ENCODE measurements around the gene MIGA2. TPM values are rescaled to one million over a fixed set of nuclear protein-coding genes. Genes with fewer than 3 reads are reported as not detected.
"Not testable (repeated sequence)": the region's sequence is repeated elsewhere in the genome, so short reads cannot be mapped to it uniquely, and the experiment has no call there.

MIGA2 gene, protein sequence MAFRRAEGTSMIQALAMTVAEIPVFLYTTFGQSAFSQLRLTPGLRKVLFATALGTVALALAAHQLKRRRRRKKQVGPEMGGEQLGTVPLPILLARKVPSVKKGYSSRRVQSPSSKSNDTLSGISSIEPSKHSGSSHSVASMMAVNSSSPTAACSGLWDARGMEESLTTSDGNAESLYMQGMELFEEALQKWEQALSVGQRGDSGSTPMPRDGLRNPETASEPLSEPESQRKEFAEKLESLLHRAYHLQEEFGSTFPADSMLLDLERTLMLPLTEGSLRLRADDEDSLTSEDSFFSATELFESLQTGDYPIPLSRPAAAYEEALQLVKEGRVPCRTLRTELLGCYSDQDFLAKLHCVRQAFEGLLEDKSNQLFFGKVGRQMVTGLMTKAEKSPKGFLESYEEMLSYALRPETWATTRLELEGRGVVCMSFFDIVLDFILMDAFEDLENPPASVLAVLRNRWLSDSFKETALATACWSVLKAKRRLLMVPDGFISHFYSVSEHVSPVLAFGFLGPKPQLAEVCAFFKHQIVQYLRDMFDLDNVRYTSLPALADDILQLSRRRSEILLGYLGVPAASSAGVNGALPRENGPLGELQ
- 10 to 100 TPM; 38.3 to 45.6 TPM for total RNA-seq

- peaks cover 31% of the 10 kb centered on the region for H3K4me1 Mint-ChIP-seq (ENCODE audit: low read depth)
- no peaks in the 10 kb centered on the region for H3K9me3 Mint-ChIP-seq (ENCODE audit: insufficient read depth)
- ChIA-PET CTCF (interaction anchor here (0.7 to 1.7 kb wide), 5 partner anchors 38 to 219 kb away, joined by 3 to 7 read pairs (median 4); partner anchors contain the start of genes DOLPP1 and ENDOG), POLR2A (interaction anchor here (1.3 kb wide), 1 partner anchor 45 kb away, joined by 5 read pairs; the partner anchor contains the start of gene DOLPP1)
- H3K4me3 Mint-ChIP-seq = peak within 1 kb of the TSS; percentile 98
- no peaks in the 10 kb centered on the region for H3K27me3 Mint-ChIP-seq (ENCODE audit: low read depth)
- H3K36me3 Mint-ChIP-seq (ENCODE audit: low read depth) = peaks cover 2% of the 10 kb centered on the region
- DNase-seq (peak; percentile 98), ATAC-seq (peak; percentile 99)
- peak within 1 kb of the TSS; percentile 79 for H3K27ac Mint-ChIP-seq
Measured at GRCh38 chr9:129036241-129036922, at the start of gene MIGA2. Gene MIGA2 (plus strand): TSS chr9:129036626. CDS start chr9:129040595, 3,969 bp downstream.

- POLR2A ChIA-PET = interaction anchor here (1.0 kb wide), 1 partner anchor 9 kb away, joined by 3 read pairs; no protein-coding TSS in a partner anchor
- no peak for ATAC-seq
- DNase-seq = no peak
- Mint-ChIP-seq H3K9me3 (ENCODE audit: insufficient read depth) (no peaks in the 10 kb centered on the region), H3K4me1 (ENCODE audit: low read depth) (no peaks in the 10 kb centered on the region), H3K27ac (no peak overlapping the region), H3K36me3 (ENCODE audit: low read depth) (peaks cover 60% of the 10 kb centered on the region), H3K27me3 (ENCODE audit: low read depth) (no peaks in the 10 kb centered on the region), H3K4me3 (no peak overlapping the region)
- CTCF ChIA-PET = no interaction called here
Measured at GRCh38 chr9:128986671-128987070, 49.8 kb upstream of the MIGA2 start.

DNA sequence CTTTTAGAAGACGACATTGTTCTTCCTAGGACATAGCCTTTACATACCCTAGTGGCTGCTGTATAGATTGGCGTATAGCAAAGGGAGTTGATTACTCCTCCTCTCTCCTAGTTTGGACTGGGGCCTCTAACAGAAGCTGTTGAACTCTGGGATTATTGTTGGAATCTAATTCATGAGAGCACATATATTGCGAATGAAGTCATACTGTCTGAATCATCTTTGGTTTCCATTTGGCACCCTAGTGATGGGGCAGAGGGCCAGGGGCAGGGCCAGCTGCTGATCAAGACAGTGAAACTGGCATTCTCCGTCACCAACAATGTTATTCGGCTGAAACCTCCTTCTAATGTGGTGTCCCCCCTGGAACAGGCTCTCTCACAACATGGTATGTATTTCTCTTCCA, 48.6 kb upstream of the MIGA2 start:
- Mint-ChIP-seq H3K27me3 (ENCODE audit: low read depth) (no peaks in the 10 kb centered on the region), H3K4me3 (no peak overlapping the region), H3K4me1 (ENCODE audit: low read depth) (no peaks in the 10 kb centered on the region), H3K9me3 (ENCODE audit: insufficient read depth) (no peaks in the 10 kb centered on the region), H3K27ac (no peak overlapping the region), H3K36me3 (ENCODE audit: low read depth) (peaks cover 55% of the 10 kb centered on the region)
- CTCF ChIA-PET = no interaction called here
- no peak for DNase-seq
- POLR2A ChIA-PET = interaction anchor here (0.6 to 1.0 kb wide), 2 partner anchors 8 to 456 kb away, joined by 3 read pairs; no protein-coding TSS in a partner anchor
- ATAC-seq = no peak

- no peaks in the 10 kb centered on the region for H3K9me3 Mint-ChIP-seq (ENCODE audit: insufficient read depth)
- CTCF ChIA-PET = no interaction called here
- no peak overlapping the region for H3K4me3 Mint-ChIP-seq
- no peaks in the 10 kb centered on the region for H3K4me1 Mint-ChIP-seq (ENCODE audit: low read depth)
- POLR2A ChIA-PET = interaction anchor here (0.9 kb wide), 1 partner anchor 12 kb away, joined by 5 read pairs; no protein-coding TSS in a partner anchor
- no peak overlapping the region for H3K27ac Mint-ChIP-seq
- peaks cover 59% of the 10 kb centered on the region for H3K36me3 Mint-ChIP-seq (ENCODE audit: low read depth)
- ATAC-seq (no peak), DNase-seq (no peak)
- H3K27me3 Mint-ChIP-seq (ENCODE audit: low read depth) = no peaks in the 10 kb centered on the region
Measured at GRCh38 chr9:128992995-128993394, 43.4 kb upstream of the MIGA2 start.

- Mint-ChIP-seq H3K9me3 (ENCODE audit: insufficient read depth) (no peaks in the 10 kb centered on the region), H3K4me3 (no peak overlapping the region), H3K36me3 (ENCODE audit: low read depth) (peaks cover 66% of the 10 kb centered on the region), H3K27me3 (ENCODE audit: low read depth) (no peaks in the 10 kb centered on the region), H3K4me1 (ENCODE audit: low read depth) (no peaks in the 10 kb centered on the region), H3K27ac (no peak overlapping the region)
- DNase-seq = no peak
- ChIA-PET POLR2A (interaction anchor here (1.4 kb wide), 1 partner anchor 9 kb away, joined by 3 read pairs; no protein-coding TSS in a partner anchor), CTCF (interaction anchor here (1.2 kb wide), 1 partner anchor 178 kb away, joined by 3 read pairs; the partner anchor contains the start of gene ENDOG)
- no peak for ATAC-seq
Measured at GRCh38 chr9:128995791-128996190, 40.6 kb upstream of the MIGA2 start.

GRCh38 chr9:128998462-128998861, 38.0 kb upstream of the MIGA2 start:
- no peak overlapping the region for H3K4me3 Mint-ChIP-seq
- no peaks in the 10 kb centered on the region for H3K4me1 Mint-ChIP-seq (ENCODE audit: low read depth)
- ATAC-seq = no peak
- no peaks in the 10 kb centered on the region for H3K27me3 Mint-ChIP-seq (ENCODE audit: low read depth)
- no peak for DNase-seq
- CTCF ChIA-PET = no interaction called here
- POLR2A ChIA-PET = no interaction called here
- H3K9me3 Mint-ChIP-seq (ENCODE audit: insufficient read depth) = no peaks in the 10 kb centered on the region
- peaks cover 79% of the 10 kb centered on the region for H3K36me3 Mint-ChIP-seq (ENCODE audit: low read depth)
- no peak overlapping the region for H3K27ac Mint-ChIP-seq

DNA sequence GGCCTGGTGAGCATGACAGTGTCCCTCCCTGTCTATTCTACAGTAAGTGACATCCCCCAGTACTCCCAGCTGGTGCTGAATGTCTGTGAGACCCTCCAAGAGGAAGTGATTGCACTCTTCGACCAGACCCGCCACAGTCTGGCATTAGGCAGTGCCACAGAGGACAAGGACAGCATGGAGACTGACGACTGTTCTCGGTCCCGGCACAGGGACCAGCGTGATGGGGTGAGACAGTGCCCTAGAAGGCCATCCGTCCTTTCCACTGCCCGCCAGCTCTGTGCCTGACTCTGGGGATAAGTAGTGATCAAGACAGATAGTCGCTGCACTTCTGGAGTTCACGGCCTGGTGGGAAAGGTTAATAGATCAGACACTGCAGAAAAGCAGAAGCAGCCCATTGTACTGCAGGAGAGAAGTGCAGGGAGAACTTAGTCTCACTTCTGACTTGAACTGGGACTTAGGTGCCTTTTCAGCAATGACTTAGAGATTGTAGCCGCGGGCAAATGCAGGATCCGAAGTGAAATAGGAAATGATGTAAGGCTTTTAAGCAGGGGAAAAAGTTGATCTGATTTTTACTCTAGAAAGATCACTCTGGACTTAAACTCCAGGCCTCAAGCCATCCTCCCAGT, 36.7 kb upstream of the MIGA2 start:
- DNase-seq = no peak
- ATAC-seq = no peak
- ChIA-PET POLR2A (no interaction called here), CTCF (no interaction called here)
- Mint-ChIP-seq H3K4me3 (no peak overlapping the region), H3K4me1 (ENCODE audit: low read depth) (no peaks in the 10 kb centered on the region), H3K27me3 (ENCODE audit: low read depth) (no peaks in the 10 kb centered on the region), H3K27ac (no peak overlapping the region), H3K36me3 (ENCODE audit: low read depth) (peaks cover 70% of the 10 kb centered on the region), H3K9me3 (ENCODE audit: insufficient read depth) (no peaks in the 10 kb centered on the region)

GRCh38 chr9:129001504-129002325, 34.7 kb upstream of the MIGA2 start:
- Mint-ChIP-seq H3K4me1 (ENCODE audit: low read depth) (no peaks in the 10 kb centered on the region), H3K36me3 (ENCODE audit: low read depth) (peaks cover 64% of the 10 kb centered on the region), H3K27me3 (ENCODE audit: low read depth) (no peaks in the 10 kb centered on the region), H3K9me3 (ENCODE audit: insufficient read depth) (no peaks in the 10 kb centered on the region), H3K4me3 (no peak overlapping the region), H3K27ac (peak overlapping the region; percentile 55)
- ChIA-PET POLR2A (interaction anchor here (0.9 kb wide), 2 partner anchors 18 to 53 kb away, joined by 3 to 4 read pairs; no protein-coding TSS in a partner anchor), CTCF (no interaction called here)
- ATAC-seq = peak; percentile 8
- DNase-seq = no peak

- CTCF ChIA-PET = no interaction called here
- Mint-ChIP-seq H3K27ac (peak overlapping the region; percentile 46), H3K27me3 (ENCODE audit: low read depth) (no peaks in the 10 kb centered on the region), H3K9me3 (ENCODE audit: insufficient read depth) (no peaks in the 10 kb centered on the region), H3K36me3 (ENCODE audit: low read depth) (peaks cover 64% of the 10 kb centered on the region), H3K4me3 (no peak overlapping the region), H3K4me1 (ENCODE audit: low read depth) (no peaks in the 10 kb centered on the region)
- POLR2A ChIA-PET = no interaction called here
- DNase-seq = no peak
- no peak for ATAC-seq
Measured at GRCh38 chr9:129002992-129003391, 33.4 kb upstream of the MIGA2 start.

DNA sequence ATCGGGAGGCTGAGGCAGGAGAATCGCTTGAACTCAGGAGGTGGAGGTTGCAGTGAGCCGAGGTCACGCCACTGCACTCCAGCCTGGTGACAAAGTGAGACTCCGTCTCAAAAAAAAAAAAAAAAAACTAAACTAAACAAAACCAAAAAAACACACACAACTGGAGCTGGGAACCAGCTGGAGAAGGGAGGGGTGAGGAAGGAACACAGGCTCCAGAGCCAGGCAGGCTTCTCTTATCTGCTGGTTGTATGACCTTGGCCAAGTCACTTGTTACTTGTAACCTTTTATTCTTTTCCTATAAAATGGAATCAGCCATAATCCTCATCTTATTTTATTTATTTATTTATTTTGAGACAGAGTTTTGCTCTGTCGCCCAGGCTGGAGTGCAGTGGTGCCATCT, 32.3 kb upstream of the MIGA2 start:
- H3K4me1 Mint-ChIP-seq (ENCODE audit: low read depth) = not testable (repeated sequence)

More for the DNA sequence above, 32.3 kb upstream of the MIGA2 start:
- not testable (repeated sequence) for H3K27ac Mint-ChIP-seq; DNase-seq; ATAC-seq; H3K27me3 Mint-ChIP-seq (ENCODE audit: low read depth); H3K9me3 Mint-ChIP-seq (ENCODE audit: insufficient read depth); H3K4me3 Mint-ChIP-seq
- ChIA-PET POLR2A (interaction anchor here (1.0 kb wide), 1 partner anchor 11 kb away, joined by 5 read pairs; no protein-coding TSS in a partner anchor), CTCF (interaction anchor here (0.7 kb wide), 1 partner anchor 774 kb away, joined by 3 read pairs; no protein-coding TSS in a partner anchor)
- H3K36me3 Mint-ChIP-seq (ENCODE audit: low read depth) = peaks cover 58% of the 10 kb centered on the region

Data from activated CD8-positive, alpha-beta T cell treated with anti-CD3 and anti-CD28 coated beads, Interleukin-2, amount 10 ng/mL, durations not matched to agents 7 days and 5 days (primary cell).